GM19025 (cell line): ENCODE data around the gene FAM171A1.

Experiments
- ATAC-seq: cut with Tn5 transposase; IDR thresholded peaks from one replicate; pipeline ENCODE4 v1.9.1; 2021; ENCODE audit warnings: mild to moderate bottlenecking, low read depth, moderate library complexity; ENCODE audit not compliant: unreplicated experiment

Gene FAM171A1

GRCh38 chr10:15183689-15184481, 187.2 kb downstream of the FAM171A1 start:
- ATAC-seq: no peak

GRCh38 chr10:15182540-15183207, 188.4 kb downstream of the FAM171A1 start:
- ATAC-seq: no peak

GRCh38 chr10:15181576-15182156, 189.4 kb downstream of the FAM171A1 start:
- no peak for ATAC-seq

GRCh38 chr10:15180736-15181135, 190.4 kb downstream of the FAM171A1 start:
- no peak for ATAC-seq

GRCh38 chr10:15176269-15176668, 194.8 kb downstream of the FAM171A1 start:
- no peak for ATAC-seq

GRCh38 chr10:15175587-15175986, 195.5 kb downstream of the FAM171A1 start:
- ATAC-seq: no peak

GRCh38 chr10:15172306-15172840, 198.7 kb downstream of the FAM171A1 start:
- no peak for ATAC-seq

GRCh38 chr10:15169555-15170401, 201.3 kb downstream of the FAM171A1 start:
- no peak for ATAC-seq

GRCh38 chr10:15168786-15169554, 202.1 kb downstream of the FAM171A1 start:
- peak; percentile 31 for ATAC-seq

GRCh38 chr10:15168291-15168785, 202.8 kb downstream of the FAM171A1 start, which contains the start of gene NMT2:
Gene NMT2 (minus strand): TSS chr10:15168693. CDS start chr10:15168612, 81 bp downstream.
- ATAC-seq: peak; percentile 90

- ATAC-seq: peak; percentile 31
These were observed 203.4 kb downstream of the FAM171A1 start for GRCh38 chr10:15167411-15168290.

GRCh38 chr10:15166325-15166724, 204.8 kb downstream of the FAM171A1 start:
- ATAC-seq: no peak

- no peak for ATAC-seq
These were observed 207.7 kb downstream of the FAM171A1 start for GRCh38 chr10:15163253-15163828.
